DOHH2 (cell line): Measurements from ENCODE around the gene CSF1.
"Not testable (repeated sequence)": the region's sequence is repeated elsewhere in the genome, so short reads cannot be mapped to it uniquely, and the experiment has no call there.

Experiments used
- CTCF ChIP-seq: fragments of 200-600 bp; sonication (generic); IDR thresholded peaks from one replicate; pipeline ENCODE4 v1.5.1; 2014; ENCODE audit warnings: antibody characterized with exemption, mild to moderate bottlenecking, low read depth, low read length; ENCODE audit not compliant: poor library complexity, severe bottlenecking
- EZH2phosphoT487 ChIP-seq: fragments of 200-600 bp; sonication (generic); IDR thresholded peaks from 2 replicates; pipeline ENCODE4 v1.6.1; 2017; ENCODE audit warnings: borderline replicate concordance, mild to moderate bottlenecking, antibody characterized with exemption, low read length, moderate library complexity, mixed read lengths

DNA sequence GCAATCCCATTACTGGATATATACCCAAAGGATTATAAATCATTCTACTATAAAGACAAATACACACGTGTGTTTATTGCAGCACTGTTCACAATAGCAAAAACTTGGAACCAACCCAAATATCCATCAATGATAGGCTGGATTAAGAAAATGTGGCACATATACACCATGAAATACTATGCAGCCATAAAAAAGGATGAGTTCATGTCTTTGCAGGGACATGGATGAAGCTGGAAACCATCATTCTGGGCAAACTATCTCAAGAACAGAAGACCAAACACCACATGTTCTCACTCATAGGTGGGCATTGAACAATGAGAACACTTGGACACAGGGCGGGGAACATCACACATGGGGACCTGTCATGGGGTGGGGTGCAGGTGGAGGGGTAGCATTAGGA, 49.0 kb upstream of the CSF1 start:
- not testable (repeated sequence) for TF ChIP-seq CTCF, EZH2phosphoT487
